ENCODE data around the gene DYDC2. TPM values are rescaled to one million over a fixed set of nuclear protein-coding genes. Genes with fewer than 3 reads are reported as not detected.
A peak's percentile ranks its signal among the peaks of the same experiment; 100 is the strongest.

The DYDC2 gene
- total and polyA plus RNA-seq, 2 donors (not counting 1 experiment from before 2014, with no cell fraction given), result not detected

DNA sequence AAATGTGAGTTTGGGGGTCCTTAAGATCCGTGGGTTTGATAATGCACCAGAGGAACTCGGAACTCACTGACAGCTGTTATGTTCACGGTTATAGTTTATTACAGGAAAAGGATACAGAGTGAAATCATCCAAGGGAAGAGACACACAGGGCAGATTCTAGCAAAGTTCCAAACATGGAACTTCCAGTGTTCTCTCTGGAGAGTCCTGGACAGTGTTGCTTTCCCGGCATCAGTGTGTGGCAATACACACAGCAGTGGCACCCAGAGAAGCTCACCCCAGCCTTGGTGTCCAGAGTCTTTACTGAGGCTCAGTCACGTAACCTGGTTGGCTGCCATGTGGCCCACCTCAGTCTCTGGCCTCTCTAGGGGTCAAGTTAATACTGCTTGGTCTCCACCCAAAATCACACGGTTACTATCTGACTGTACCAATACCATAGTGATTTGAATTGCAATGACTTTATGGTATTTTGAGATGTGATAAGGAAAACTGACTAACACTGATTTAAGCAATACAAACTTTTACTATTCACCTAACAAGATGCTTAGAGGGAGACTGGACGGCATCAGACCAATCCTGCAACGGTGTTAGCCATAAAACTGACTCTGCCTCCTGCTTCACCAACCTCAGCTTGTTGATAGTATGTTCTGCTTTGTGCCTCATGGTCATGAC, 43.7 kb downstream of the DYDC2 start:
- no peak for TF ChIP-seq EZH2 (IDR thresholded peaks at IDR 0.05; ENCODE audit: low read length, missing control alignments)
- TF ChIP-seq, protein P1, sequence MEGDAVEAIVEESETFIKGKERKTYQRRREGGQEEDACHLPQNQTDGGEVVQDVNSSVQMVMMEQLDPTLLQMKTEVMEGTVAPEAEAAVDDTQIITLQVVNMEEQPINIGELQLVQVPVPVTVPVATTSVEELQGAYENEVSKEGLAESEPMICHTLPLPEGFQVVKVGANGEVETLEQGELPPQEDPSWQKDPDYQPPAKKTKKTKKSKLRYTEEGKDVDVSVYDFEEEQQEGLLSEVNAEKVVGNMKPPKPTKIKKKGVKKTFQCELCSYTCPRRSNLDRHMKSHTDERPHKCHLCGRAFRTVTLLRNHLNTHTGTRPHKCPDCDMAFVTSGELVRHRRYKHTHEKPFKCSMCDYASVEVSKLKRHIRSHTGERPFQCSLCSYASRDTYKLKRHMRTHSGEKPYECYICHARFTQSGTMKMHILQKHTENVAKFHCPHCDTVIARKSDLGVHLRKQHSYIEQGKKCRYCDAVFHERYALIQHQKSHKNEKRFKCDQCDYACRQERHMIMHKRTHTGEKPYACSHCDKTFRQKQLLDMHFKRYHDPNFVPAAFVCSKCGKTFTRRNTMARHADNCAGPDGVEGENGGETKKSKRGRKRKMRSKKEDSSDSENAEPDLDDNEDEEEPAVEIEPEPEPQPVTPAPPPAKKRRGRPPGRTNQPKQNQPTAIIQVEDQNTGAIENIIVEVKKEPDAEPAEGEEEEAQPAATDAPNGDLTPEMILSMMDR (conservative IDR thresholded peaks at IDR 0.05 in 1 of 2, IDR thresholded peaks at IDR 0.05 in 1 of 2; ENCODE audit: low read depth in 1 of 2, low read length in 2 of 2), result no peak
- Histone ChIP-seq H3K9me3 (ENCODE audit: control insufficient read depth, insufficient read depth, low read depth, low read length) (no peaks in the 10 kb centered on the region), H3K4me3 (replicated peaks in 1 of 4; ENCODE audit: control extremely low read depth in 1 of 4, insufficient read depth in 1 of 4, low read depth in 3 of 4, low read length in 4 of 4) (no peak overlapping the region)

DNA sequence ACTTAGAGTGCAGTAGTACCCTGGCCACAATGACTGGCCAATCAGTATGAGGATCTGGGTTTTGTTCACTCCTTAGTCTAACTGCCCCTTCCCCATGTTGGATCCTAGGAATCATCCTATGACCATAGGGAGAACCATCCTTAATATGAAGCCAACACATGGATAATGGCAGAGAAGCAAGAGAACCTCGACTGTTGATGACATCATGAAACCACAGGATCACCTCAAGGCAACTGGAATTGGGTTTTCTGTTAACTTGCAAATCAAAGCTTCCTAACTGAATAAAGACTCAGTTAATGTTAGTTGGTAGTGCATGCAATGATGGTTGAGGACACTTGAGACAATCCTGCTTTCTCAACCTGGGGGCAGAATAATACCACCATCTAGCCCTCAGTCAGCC, 48.5 kb downstream of the DYDC2 start:
- Histone ChIP-seq H3K4me3 (replicated peaks in 1 of 4; ENCODE audit: control extremely low read depth in 1 of 4, insufficient read depth in 1 of 4, low read depth in 3 of 4, low read length in 4 of 4) (no peak overlapping the region), H3K4me1 (ENCODE audit: control insufficient read depth, extremely low read depth, insufficient read depth, low read length) (no peaks in the 10 kb centered on the region), H3K9me3 (ENCODE audit: control insufficient read depth, insufficient read depth, low read depth, low read length) (no peaks in the 10 kb centered on the region), H3K9ac (ENCODE audit: insufficient read depth, low read length) (no peak overlapping the region), H3K27ac (ENCODE audit: insufficient read depth, low read length) (no peak overlapping the region), H3K79me2 (ENCODE audit: control insufficient read depth, insufficient read depth, low read length) (no peaks in the 10 kb centered on the region), H3K27me3 (ENCODE audit: control insufficient read depth, insufficient read depth, low read length) (peaks cover 16% of the 10 kb centered on the region), H3K36me3 (ENCODE audit: control insufficient read depth, insufficient read depth, low read length) (no peaks in the 10 kb centered on the region), H3K4me2 (ENCODE audit: extremely low read depth, insufficient read depth, low read length) (no peak overlapping the region), H2AFZ (ENCODE audit: low read length) (no peak overlapping the region), H4K20me1 (ENCODE audit: control insufficient read depth, extremely low read depth, insufficient read depth, low read length) (no peaks in the 10 kb centered on the region)
- TF ChIP-seq EZH2 (IDR thresholded peaks at IDR 0.05; ENCODE audit: low read length, missing control alignments), result no peak
- TF ChIP-seq, protein P1 (conservative IDR thresholded peaks at IDR 0.05 in 1 of 2, IDR thresholded peaks at IDR 0.05 in 1 of 2; ENCODE audit: low read depth in 1 of 2, low read length in 2 of 2), result no peak
- DNase-seq (ENCODE audit: low read depth in 2 of 2), result no peak

More for the DNA sequence above, 43.7 kb downstream of the DYDC2 start:
- H4K20me1 ChIP-seq (ENCODE audit: control insufficient read depth, extremely low read depth, insufficient read depth, low read length), result no peaks in the 10 kb centered on the region
- H3K36me3 ChIP-seq (ENCODE audit: control insufficient read depth, insufficient read depth, low read length), result no peaks in the 10 kb centered on the region
- no peak overlapping the region for H2AFZ ChIP-seq (ENCODE audit: low read length)
- H3K9ac ChIP-seq (ENCODE audit: insufficient read depth, low read length), result no peak overlapping the region
- no peak overlapping the region for H3K4me2 ChIP-seq (ENCODE audit: extremely low read depth, insufficient read depth, low read length)
- no peak for DNase-seq (ENCODE audit: low read depth in 2 of 2)
- H3K79me2 ChIP-seq (ENCODE audit: control insufficient read depth, insufficient read depth, low read length), result no peaks in the 10 kb centered on the region
- no peak overlapping the region for H3K27ac ChIP-seq (ENCODE audit: insufficient read depth, low read length)
- no peaks in the 10 kb centered on the region for H3K4me1 ChIP-seq (ENCODE audit: control insufficient read depth, extremely low read depth, insufficient read depth, low read length)
- no peaks in the 10 kb centered on the region for H3K27me3 ChIP-seq (ENCODE audit: control insufficient read depth, insufficient read depth, low read length)

DNA sequence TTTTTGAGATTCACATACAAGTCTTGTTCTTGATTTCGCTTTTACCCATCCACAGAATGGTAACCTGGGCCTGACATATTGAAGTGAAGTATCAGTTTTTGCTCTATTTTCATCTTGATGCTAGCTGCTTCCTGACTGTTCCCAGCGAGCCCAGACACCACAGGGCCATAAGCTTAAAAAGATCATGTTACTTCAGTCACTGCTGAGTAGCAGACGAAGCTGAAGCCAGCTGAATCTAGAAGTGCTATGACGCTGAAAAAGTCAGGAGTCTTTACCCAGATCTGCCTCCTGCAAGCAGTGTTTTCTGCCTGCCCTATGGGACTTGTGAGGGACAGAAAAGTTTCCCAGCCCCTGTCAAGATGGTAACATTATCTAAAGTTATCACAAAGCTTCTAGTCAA, 49.0 kb downstream of the DYDC2 start:
- Histone ChIP-seq H3K4me1 (ENCODE audit: control insufficient read depth, extremely low read depth, insufficient read depth, low read length) (no peaks in the 10 kb centered on the region), H3K4me2 (ENCODE audit: extremely low read depth, insufficient read depth, low read length) (no peak overlapping the region), H3K9me3 (ENCODE audit: control insufficient read depth, insufficient read depth, low read depth, low read length) (no peaks in the 10 kb centered on the region), H4K20me1 (ENCODE audit: control insufficient read depth, extremely low read depth, insufficient read depth, low read length) (no peaks in the 10 kb centered on the region), H3K36me3 (ENCODE audit: control insufficient read depth, insufficient read depth, low read length) (no peaks in the 10 kb centered on the region), H3K27me3 (ENCODE audit: control insufficient read depth, insufficient read depth, low read length) (peaks cover 16% of the 10 kb centered on the region), H3K4me3 (replicated peaks in 1 of 4; ENCODE audit: control extremely low read depth in 1 of 4, insufficient read depth in 1 of 4, low read depth in 3 of 4, low read length in 4 of 4) (no peak overlapping the region), H2AFZ (ENCODE audit: low read length) (no peak overlapping the region), H3K79me2 (ENCODE audit: control insufficient read depth, insufficient read depth, low read length) (no peaks in the 10 kb centered on the region), H3K9ac (ENCODE audit: insufficient read depth, low read length) (no peak overlapping the region), H3K27ac (ENCODE audit: insufficient read depth, low read length) (no peak overlapping the region)
- peak in 1 of 2 donors; percentile 39 for DNase-seq (ENCODE audit: low read depth in 2 of 2)
- TF ChIP-seq, protein P1 (conservative IDR thresholded peaks at IDR 0.05 in 1 of 2, IDR thresholded peaks at IDR 0.05 in 1 of 2; ENCODE audit: low read depth in 1 of 2, low read length in 2 of 2), result no peak
- no peak for TF ChIP-seq EZH2 (IDR thresholded peaks at IDR 0.05; ENCODE audit: low read length, missing control alignments)
